ENCODE results near the gene OTUD6A.

- no peak for TF ChIP-seq TAF1 (IDR thresholded peaks at IDR 0.05; ENCODE audit: borderline replicate concordance, insufficient read depth, low read length)
- no peak for TF ChIP-seq POLR2AphosphoS5 (IDR thresholded peaks at IDR 0.05; ENCODE audit: low read depth, low read length)
- TF ChIP-seq SIN3A (IDR thresholded peaks at IDR 0.05; ENCODE audit: borderline replicate concordance, insufficient read depth, low read length), result no peak
- TF ChIP-seq FOXP2 (optimal IDR thresholded peaks at IDR 0.05; ENCODE audit: borderline replicate concordance, extremely low read depth, extremely low read length, insufficient read depth), result no peak
Observed at GRCh38 chrX:70049925-70050324, 12.3 kb upstream of the OTUD6A start, which contains the start of gene AWAT2.
